Activated T-cell treated with anti-CD3 and anti-CD28 coated beads, Interleukin-2, amount 50 U/mL, for 72 hours (primary cell): ENCODE results near the gene GTF2E1. TPM values are rescaled to one million over a fixed set of nuclear protein-coding genes. Genes with fewer than 3 reads are reported as not detected.
"Not testable (repeated sequence)": the region's sequence is repeated elsewhere in the genome, so short reads cannot be mapped to it uniquely, and the experiment has no call there.

Experiments
- ATAC-seq, 2 donors: fragments of 150-1000 bp; cut with Tn5 transposase; replicated peaks in 1 of 2; 2 replicates each; pipeline ENCODE4 v1.10.0; 2021; ENCODE audit warnings: moderate library complexity in 2 of 2, mild to moderate bottlenecking in 1 of 2
- DNase-seq, 2 donors: peaks; one replicate each; pipeline ENCODE4 v3.0.0; 2021 to 2022; ENCODE audit warnings: mixed read lengths in 1 of 2
- H3K27ac Mint-ChIP-seq: one replicate; pipeline ENCODE4 v1.8.0; 2022; ENCODE audit warnings: mild to moderate bottlenecking, moderate library complexity, mixed read lengths
- H3K27me3 Mint-ChIP-seq: one replicate; pipeline ENCODE4 v1.8.0; 2022; ENCODE audit warnings: low read depth, mixed read lengths
- H3K36me3 Mint-ChIP-seq, 2 donors: one replicate each; pipeline ENCODE4 v1.8.0; 2022; ENCODE audit warnings: mixed read lengths in 2 of 2, mild to moderate bottlenecking in 1 of 2; ENCODE audit not compliant: insufficient read depth in 2 of 2
- H3K4me1 Mint-ChIP-seq: one replicate; pipeline ENCODE4 v1.8.0; 2022; ENCODE audit warnings: low read depth, mixed read lengths
- H3K4me3 Mint-ChIP-seq, 2 donors: one replicate each; pipeline ENCODE4 v1.8.0; 2022; ENCODE audit warnings: mild to moderate bottlenecking in 2 of 2, mixed read lengths in 2 of 2, moderate library complexity in 2 of 2
- H3K9me3 Mint-ChIP-seq, 2 donors: one replicate each; pipeline ENCODE4 v1.8.0; 2022; ENCODE audit warnings: mixed read lengths in 2 of 2
- total RNA-seq, 2 donors: library from RNA; stranded (reverse); gene quantifications; one replicate each; pipeline ENCODE4 v1.2.3, GENCODE V29; 2022

The GTF2E1 gene
- 10 to 100 TPM; 15.9 to 24.1 TPM for total RNA-seq

DNA sequence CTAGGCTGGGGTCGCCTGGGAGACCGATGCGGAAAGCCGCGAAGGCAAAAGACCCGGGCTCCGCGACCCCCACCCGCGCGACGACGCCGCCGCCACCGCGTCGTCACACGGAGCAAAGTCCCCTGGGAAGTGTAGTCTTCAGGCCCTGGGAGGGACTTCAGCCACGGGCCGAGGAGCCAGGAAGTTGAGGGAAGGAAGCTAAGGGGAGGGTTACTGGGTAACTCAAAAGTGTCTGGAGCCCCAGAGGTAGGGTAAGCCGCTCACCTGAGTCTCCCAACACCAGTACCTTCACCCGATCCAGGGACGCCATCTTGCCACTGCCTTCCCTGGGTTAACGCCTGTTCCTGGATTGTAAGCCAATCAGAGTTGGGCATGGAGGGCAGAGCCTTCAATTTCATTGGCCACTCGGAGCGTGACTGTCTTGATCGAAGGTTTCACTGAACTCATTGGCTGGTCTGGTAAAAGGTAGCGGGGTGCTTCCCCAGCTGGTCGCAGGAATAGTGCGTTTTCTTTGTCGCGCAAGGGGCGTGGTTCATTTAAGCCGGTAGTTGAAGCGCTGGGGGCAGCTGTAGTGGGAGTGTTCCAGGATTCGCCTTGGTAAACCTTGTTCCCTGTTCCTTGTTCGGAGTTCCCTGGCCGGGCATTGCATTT, at the start of gene GTF2E1, which contains the start of gene RABL3:
GTF2E1 (plus strand) TSS at position 547 of the 651 bp plus-strand sequence. CDS start 7,809 bp downstream, outside the sequence.
RABL3 (minus strand) TSS at position 319 of the 651 bp plus-strand sequence; CDS start at position 310, 9 bp downstream.
- Mint-ChIP-seq H3K27ac (peak within 1 kb of the TSS; percentile 87), H3K4me3 (peak within 1 kb of the TSS; percentile 82 to 97), H3K4me1 (peaks cover 27% of the 10 kb centered on the region), H3K36me3 (peaks cover 3 to 4% of the 10 kb centered on the region in 2 donors), H3K9me3 (no peaks in the 10 kb centered on the region), H3K27me3 (no peaks in the 10 kb centered on the region)
- ATAC-seq (peak; percentile 99), DNase-seq (peak; percentile 93)

- no peaks in the 10 kb centered on the region for H3K9me3 Mint-ChIP-seq
- no peak for ATAC-seq
- H3K4me3 Mint-ChIP-seq: no peak overlapping the region
- peak overlapping the region; percentile 53 for H3K27ac Mint-ChIP-seq
- no peaks in the 10 kb centered on the region for H3K27me3 Mint-ChIP-seq
- H3K4me1 Mint-ChIP-seq: no peaks in the 10 kb centered on the region
- H3K36me3 Mint-ChIP-seq: peaks cover 0 to 2% of the 10 kb centered on the region in 2 donors
- DNase-seq: no peak
Measured at GRCh38 chr3:120693439-120694171, 48.9 kb upstream of the GTF2E1 start.

DNA sequence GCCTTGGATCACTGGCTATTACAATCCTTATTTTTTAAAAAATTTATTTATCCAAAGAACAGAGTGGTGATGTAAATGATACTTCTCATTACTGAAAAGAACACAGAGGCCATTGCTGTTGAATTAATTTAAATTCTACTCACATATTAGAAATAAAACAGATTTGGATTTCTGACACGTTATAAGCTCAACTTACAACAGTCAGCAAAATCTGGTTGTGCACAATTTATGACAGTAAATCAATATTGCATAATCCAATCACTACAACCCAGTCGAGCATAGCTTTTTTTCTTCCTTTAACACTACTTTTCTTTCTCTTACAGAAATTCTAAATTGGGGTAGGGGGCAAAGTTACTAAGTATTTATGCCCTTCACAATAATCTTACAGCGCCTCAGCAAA, 43.2 kb upstream of the GTF2E1 start:
- Mint-ChIP-seq H3K36me3 (peaks cover 3 to 16% of the 10 kb centered on the region in 2 donors), H3K9me3 (peaks cover 0 to 5% of the 10 kb centered on the region in 2 donors), H3K4me3 (no peak overlapping the region), H3K27ac (no peak overlapping the region), H3K4me1 (no peaks in the 10 kb centered on the region), H3K27me3 (no peaks in the 10 kb centered on the region)
- DNase-seq: no peak
- ATAC-seq: no peak

- H3K4me3 Mint-ChIP-seq: no peak overlapping the region
- no peaks in the 10 kb centered on the region for H3K4me1 Mint-ChIP-seq
- DNase-seq (no peak), ATAC-seq (no peak)
- peaks cover 0 to 5% of the 10 kb centered on the region in 2 donors for H3K9me3 Mint-ChIP-seq
- H3K27ac Mint-ChIP-seq: no peak overlapping the region
- H3K36me3 Mint-ChIP-seq: peaks cover 7 to 22% of the 10 kb centered on the region in 2 donors
- no peaks in the 10 kb centered on the region for H3K27me3 Mint-ChIP-seq
Measured at GRCh38 chr3:120705884-120706582, 36.5 kb upstream of the GTF2E1 start.

- no peak for ATAC-seq
- no peak overlapping the region for H3K4me3 Mint-ChIP-seq
- H3K36me3 Mint-ChIP-seq: peaks cover 7 to 22% of the 10 kb centered on the region in 2 donors
- DNase-seq: no peak
- no peaks in the 10 kb centered on the region for H3K4me1 Mint-ChIP-seq
- H3K27ac Mint-ChIP-seq: no peak overlapping the region
- peaks cover 0 to 5% of the 10 kb centered on the region in 2 donors for H3K9me3 Mint-ChIP-seq
- H3K27me3 Mint-ChIP-seq: no peaks in the 10 kb centered on the region
Measured at GRCh38 chr3:120706950-120707349, 35.6 kb upstream of the GTF2E1 start.

DNA sequence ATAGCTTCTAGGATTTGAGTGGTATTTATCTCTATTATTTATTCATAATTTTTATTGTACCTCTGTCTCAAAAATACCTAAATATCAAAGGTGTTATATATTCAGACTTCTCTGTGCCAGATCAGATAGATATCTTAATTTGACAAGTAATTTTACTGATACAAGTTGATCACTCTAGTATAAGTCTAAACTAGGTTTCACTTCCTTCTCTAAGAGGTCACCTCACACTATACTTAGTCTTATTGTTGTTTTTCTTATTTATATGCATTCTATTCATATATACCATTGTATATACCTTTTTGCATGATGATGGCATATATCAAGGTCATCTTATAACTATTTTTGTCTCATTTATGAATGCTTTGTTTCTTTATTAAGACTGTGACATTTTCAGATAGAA, 34.1 kb upstream of the GTF2E1 start:
- H3K27me3 Mint-ChIP-seq: no peaks in the 10 kb centered on the region
- H3K4me1 Mint-ChIP-seq: no peaks in the 10 kb centered on the region
- no peak overlapping the region for H3K27ac Mint-ChIP-seq
- peaks cover 0 to 4% of the 10 kb centered on the region in 2 donors for H3K9me3 Mint-ChIP-seq
- no peak for ATAC-seq
- peaks cover 6 to 16% of the 10 kb centered on the region in 2 donors for H3K36me3 Mint-ChIP-seq
- DNase-seq: no peak
- H3K4me3 Mint-ChIP-seq: no peak overlapping the region

DNA sequence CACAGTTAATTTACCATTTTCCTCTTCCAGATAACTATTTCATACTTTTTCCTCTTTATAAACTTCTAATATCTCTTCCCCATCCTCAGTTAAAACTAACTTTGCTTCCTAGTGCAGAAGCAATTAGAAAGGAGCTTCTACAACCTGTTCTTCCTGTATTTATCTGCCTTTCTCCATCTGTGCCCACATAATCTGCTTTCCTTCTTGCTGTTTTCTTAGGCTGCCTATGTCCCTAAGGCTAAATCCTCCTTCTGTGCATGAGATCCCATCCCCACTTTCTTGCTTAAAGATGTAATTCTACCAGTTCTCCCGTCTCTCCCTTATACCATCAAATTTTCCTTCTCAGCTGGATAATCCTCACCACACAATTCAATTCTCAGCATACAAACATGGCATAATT, 32.2 kb upstream of the GTF2E1 start:
- no peak overlapping the region for H3K4me3 Mint-ChIP-seq

GRCh38 chr3:120713262-120713661, 29.3 kb upstream of the GTF2E1 start:
- H3K4me1 Mint-ChIP-seq: peaks cover 5% of the 10 kb centered on the region
- DNase-seq (no peak), ATAC-seq (no peak)
- no peaks in the 10 kb centered on the region for H3K27me3 Mint-ChIP-seq
- no peak overlapping the region for H3K27ac Mint-ChIP-seq
- no peak overlapping the region for H3K4me3 Mint-ChIP-seq
- H3K36me3 Mint-ChIP-seq: peaks cover 0 to 4% of the 10 kb centered on the region in 2 donors
- no peaks in the 10 kb centered on the region for H3K9me3 Mint-ChIP-seq

More for the DNA sequence above, 32.2 kb upstream of the GTF2E1 start:
- Mint-ChIP-seq H3K27ac (no peak overlapping the region), H3K9me3 (no peaks in the 10 kb centered on the region), H3K36me3 (peaks cover 3 to 5% of the 10 kb centered on the region in 2 donors), H3K27me3 (no peaks in the 10 kb centered on the region), H3K4me1 (no peaks in the 10 kb centered on the region)
- DNase-seq (no peak), ATAC-seq (no peak)

DNA sequence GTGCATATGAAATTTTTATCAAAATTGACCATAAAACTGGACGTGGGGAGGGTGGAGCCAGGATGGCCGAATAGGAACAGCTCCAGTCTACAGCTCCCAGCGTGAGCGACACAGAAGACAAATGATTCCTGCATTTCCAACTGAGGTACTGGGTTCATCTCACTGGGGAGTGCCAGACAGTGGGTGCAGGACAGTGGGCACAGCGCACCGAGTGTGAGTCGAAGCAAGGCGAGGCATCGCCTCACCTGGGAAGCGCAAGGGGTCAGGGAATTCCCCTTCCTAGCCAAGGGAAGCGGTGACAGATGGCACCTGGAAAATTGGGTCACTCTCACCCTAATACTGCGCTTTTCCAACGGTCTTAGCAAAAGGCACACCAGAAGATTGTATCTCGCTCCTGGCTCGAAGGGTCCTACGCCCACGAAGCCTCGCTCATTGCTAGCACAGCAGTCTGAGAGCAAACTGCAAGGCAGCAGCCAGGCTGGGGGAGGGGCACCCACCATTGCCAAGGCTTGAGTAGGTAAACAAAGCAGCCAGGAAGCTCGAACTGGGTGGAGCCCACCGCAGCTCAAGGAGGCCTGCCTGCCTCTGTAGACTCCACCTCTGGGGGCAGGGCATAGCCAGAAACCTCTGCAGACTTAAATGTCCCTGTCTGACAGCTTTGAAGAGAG, 23.2 kb upstream of the GTF2E1 start:
- H3K36me3 Mint-ChIP-seq: peaks cover 4 to 13% of the 10 kb centered on the region in 2 donors
- peak overlapping the region; percentile 70 to 71 for H3K4me3 Mint-ChIP-seq
- peak overlapping the region; percentile 82 for H3K27ac Mint-ChIP-seq
- peak; percentile 62 to 76 for DNase-seq
- not testable (repeated sequence) for H3K9me3 Mint-ChIP-seq, H3K27me3 Mint-ChIP-seq
- peak in 1 of 2 donors; percentile 52 for ATAC-seq
- H3K4me1 Mint-ChIP-seq: peaks cover 29% of the 10 kb centered on the region

- DNase-seq (no peak), ATAC-seq (no peak)
- peaks cover 6 to 10% of the 10 kb centered on the region in 2 donors for H3K36me3 Mint-ChIP-seq
- no peaks in the 10 kb centered on the region for H3K4me1 Mint-ChIP-seq
- no peaks in the 10 kb centered on the region for H3K27me3 Mint-ChIP-seq
- H3K4me3 Mint-ChIP-seq: no peak overlapping the region
- H3K9me3 Mint-ChIP-seq: no peaks in the 10 kb centered on the region
- H3K27ac Mint-ChIP-seq: no peak overlapping the region
Measured at GRCh38 chr3:120726791-120727190, 15.8 kb upstream of the GTF2E1 start.

GRCh38 chr3:120730576-120731542, 11.7 kb upstream of the GTF2E1 start:
- H3K27me3 Mint-ChIP-seq: no peaks in the 10 kb centered on the region
- no peak overlapping the region for H3K27ac Mint-ChIP-seq
- H3K9me3 Mint-ChIP-seq: peaks cover 2 to 5% of the 10 kb centered on the region in 2 donors
- no peak for ATAC-seq
- no peak overlapping the region for H3K4me3 Mint-ChIP-seq
- peaks cover 7 to 9% of the 10 kb centered on the region in 2 donors for H3K36me3 Mint-ChIP-seq
- no peaks in the 10 kb centered on the region for H3K4me1 Mint-ChIP-seq
- no peak for DNase-seq

GRCh38 chr3:120738006-120738405, 4.5 kb upstream of the GTF2E1 start:
- ATAC-seq, DNase-seq, H3K27me3 Mint-ChIP-seq, H3K9me3 Mint-ChIP-seq, H3K27ac Mint-ChIP-seq, H3K4me3 Mint-ChIP-seq: not testable (repeated sequence)
- Mint-ChIP-seq H3K36me3 (peaks cover 9 to 13% of the 10 kb centered on the region in 2 donors), H3K4me1 (peaks cover 13% of the 10 kb centered on the region)
